UCSD-AML1 (cell line): ENCODE data around the gene PTGDR2.
"Not testable (repeated sequence)": the region's sequence is repeated elsewhere in the genome, so short reads cannot be mapped to it uniquely, and the experiment has no call there.

ENCODE experiments used
- DNase-seq: peaks from one replicate; lab custom pipeline; 2025; ENCODE audit not compliant: unreplicated experiment; lab: John Stamatoyannopoulos, UW

PTGDR2 gene

DNA sequence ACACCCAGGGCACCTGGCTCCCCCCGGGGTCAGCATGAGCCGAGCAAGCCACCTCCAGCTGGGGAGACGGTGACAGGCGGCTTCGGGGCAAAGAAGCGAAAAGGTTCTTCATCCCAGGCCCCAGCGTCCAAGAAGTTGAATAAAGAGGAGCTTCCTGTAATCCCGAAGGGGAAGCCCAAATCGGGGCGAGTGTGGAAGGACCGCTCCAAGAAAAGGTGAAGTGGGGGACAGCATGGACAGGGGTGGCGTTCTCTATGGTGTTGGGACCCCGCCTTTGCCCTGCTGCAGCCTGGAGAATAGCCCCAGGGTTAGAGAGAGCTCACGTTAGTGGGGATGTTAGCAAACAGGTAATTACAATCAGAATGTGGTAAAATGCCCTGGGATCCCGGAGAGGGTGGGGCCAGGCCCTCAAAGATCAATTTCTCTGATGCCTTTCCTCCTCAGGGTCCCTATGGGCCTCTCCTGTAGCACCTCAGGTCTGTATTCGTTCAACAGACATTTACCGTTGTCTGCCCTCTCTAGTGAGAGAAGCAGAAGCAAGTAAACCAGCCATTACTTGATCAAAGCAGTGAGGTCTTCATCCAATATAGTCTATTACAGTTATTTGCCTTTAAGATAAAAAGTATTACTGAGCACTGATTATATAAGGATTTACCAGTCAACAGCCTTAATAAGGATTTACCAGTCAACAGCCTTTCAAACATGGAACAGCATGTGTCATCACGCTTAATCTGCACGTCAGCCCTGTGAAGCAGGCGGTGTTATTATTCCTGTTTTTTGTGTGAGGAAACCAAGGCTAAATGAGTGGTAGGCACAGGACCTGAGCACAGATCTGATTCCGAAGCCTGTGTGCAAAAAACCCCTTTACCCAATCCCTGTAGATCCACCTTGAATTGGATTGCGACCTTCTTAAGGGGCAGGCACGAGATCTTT lies 12.8 kb downstream of the PTGDR2 start:
- DNase-seq, result no peak

DNA sequence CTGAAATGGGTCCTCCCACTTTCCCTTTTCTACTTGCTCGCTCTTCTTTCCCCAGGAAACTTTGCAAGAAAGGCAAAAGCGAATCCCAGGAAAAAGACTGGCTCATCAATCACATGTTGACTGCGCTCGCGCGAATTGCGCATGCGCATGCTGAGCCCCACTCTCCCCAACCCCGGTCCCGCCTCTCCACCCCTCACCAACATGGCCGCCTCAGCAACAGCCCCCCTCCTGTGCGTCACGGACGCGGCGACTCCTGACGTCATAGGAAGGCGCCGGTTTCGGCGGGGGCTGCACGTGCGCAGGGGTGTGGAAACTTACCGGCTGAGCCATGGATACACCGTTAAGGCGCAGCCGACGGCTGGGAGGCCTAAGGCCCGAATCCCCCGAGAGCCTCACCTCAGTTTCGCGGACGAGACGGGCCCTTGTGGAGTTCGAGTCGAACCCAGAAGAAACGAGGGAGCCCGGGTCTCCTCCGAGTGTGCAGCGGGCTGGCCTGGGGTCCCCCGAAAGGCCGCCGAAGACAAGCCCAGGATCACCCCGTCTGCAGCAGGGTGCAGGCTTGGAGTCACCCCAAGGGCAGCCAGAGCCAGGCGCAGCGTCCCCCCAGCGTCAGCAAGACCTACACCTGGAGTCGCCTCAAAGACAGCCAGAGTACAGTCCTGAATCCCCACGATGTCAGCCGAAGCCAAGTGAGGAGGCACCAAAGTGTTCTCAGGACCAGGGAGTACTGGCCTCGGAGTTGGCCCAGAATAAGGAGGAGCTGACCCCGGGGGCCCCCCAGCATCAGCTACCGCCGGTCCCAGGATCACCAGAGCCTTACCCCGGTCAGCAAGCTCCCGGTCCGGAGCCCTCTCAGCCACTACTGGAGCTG lies 13.7 kb downstream of the PTGDR2 start, which contains the start of gene CCDC86:
Gene CCDC86, plus strand, starts transcription at position 317 of the 871 bp plus-strand sequence. Its CDS starts 12 bp downstream, at position 329.
- DNase-seq, result peak; percentile 95

GRCh38 chr11:60840470-60841430 lies 15.0 kb downstream of the PTGDR2 start:
- no peak for DNase-seq

DNA sequence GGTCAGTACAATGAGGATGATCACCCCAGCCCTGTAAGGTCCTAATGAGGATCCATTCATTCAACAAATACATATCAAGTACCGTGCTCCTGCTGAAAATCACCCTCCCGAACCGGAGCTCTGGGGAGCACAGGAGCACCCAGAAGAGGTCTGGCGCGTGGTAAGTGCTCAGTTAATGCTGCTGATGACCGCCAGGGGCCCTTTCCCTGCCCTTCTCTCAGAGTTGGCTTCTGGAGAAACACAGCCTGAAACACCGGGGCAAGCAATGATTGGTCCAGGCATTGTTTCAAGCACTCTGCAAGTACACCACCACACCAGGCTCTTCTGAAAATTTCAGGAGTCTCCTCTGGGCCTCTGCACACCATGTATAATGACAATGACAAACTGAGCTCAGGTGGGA lies 17.6 kb downstream of the PTGDR2 start:
- peak; percentile 47 for DNase-seq

- DNase-seq, result no peak
These were observed 18.8 kb downstream of the PTGDR2 start for GRCh38 chr11:60836866-60837515.

DNA sequence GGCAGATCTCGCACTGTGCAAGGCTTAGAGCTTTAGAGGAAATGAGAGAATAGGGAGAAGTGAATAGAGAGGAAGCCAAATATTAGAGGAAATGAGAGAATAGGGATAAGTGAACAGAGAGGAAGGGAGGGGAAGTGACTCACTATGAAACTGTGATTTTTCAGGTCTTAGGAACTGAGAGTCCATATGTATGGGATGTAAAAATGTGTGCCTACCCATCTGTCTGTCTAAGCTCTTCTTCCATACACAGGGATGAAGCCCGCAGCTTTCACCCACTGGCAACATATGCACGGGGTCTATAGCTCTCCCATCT lies 20.3 kb downstream of the PTGDR2 start:
- no peak for DNase-seq

DNA sequence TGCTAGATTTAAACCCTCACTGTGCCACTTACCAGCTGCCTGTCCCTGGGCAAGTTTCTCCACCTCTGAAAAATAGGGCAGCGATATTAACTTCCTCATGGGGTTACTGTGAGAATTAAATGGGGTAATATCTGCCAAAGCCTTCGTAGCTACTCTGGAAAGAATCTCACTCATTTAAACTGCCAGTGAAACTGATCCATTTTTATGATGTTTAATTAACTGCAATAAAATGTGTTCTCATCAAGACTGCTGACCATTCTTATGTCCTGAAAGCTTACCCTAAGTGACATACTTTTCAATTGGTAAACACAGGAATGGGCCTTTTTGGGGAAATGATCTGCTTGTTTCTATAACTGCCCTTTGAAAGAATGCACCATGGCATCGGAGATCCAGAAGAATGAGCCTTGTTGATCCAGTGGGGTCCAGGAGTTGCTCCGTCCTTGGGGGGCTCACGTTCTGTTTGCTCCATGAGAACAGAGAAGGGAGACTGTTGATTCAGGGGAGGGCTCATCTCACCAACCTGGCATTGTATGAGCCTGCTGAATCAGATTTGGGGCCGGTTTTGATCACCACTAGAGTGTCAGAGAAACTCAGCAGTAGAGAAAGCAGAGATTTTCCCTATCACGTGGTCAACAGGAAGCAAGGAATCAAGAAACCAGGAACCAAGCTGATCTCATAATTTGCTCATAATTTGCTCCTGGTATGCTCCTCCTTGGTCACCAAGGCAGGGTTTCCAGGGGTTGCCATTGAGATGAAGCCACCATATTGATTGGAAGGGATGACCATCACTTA lies 20.8 kb downstream of the PTGDR2 start:
- no peak for DNase-seq

DNA sequence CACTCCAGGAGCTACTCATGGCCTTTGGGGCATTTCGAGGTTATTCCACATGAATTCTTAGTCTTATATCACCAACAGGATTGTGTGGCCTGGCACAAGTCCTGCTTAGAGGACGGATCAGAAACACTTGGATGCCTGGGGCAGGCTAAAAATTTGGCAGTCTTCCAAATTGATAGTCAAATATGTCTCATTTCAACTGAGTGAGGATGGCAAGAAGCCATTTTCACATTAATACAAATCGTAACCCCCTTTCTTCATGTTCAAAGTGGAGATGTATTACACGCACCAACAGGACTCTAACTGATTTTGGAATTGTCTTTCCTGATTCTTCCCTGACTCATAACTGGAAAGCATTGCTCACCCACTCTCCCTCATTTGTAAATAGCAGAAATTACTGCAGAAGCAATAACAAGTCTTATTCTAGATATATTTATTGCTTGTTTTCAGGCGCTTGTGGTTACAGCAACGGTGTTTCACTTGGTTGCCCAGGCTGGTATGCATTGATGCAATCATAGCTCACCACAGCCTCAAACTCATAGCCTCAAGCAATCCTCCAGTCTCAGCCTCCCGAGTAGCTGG lies 24.2 kb downstream of the PTGDR2 start:
- no peak for DNase-seq

GRCh38 chr11:60831143-60831500 lies 24.6 kb downstream of the PTGDR2 start:
- peak; percentile 81 for DNase-seq

GRCh38 chr11:60830478-60831142 lies 25.1 kb downstream of the PTGDR2 start:
- DNase-seq, result no peak

GRCh38 chr11:60825790-60826189 lies 30.0 kb downstream of the PTGDR2 start:
- DNase-seq, result no peak

- DNase-seq, result no peak
These were observed 30.6 kb downstream of the PTGDR2 start for GRCh38 chr11:60825118-60825517.

- DNase-seq, result not testable (repeated sequence)
These were observed 31.9 kb downstream of the PTGDR2 start for GRCh38 chr11:60823745-60824306.

GRCh38 chr11:60821827-60822599 lies 33.7 kb downstream of the PTGDR2 start:
- no peak for DNase-seq

GRCh38 chr11:60818057-60818456 lies 37.7 kb downstream of the PTGDR2 start:
- no peak for DNase-seq

GRCh38 chr11:60816590-60817157 lies 39.1 kb downstream of the PTGDR2 start:
- no peak for DNase-seq

GRCh38 chr11:60814112-60814511 lies 41.6 kb downstream of the PTGDR2 start:
- DNase-seq, result no peak
